CD14-positive monocyte (primary cell): ENCODE results near the gene SMARCAD1. TPM values are rescaled to one million over a fixed set of nuclear protein-coding genes. Genes with fewer than 3 reads are reported as not detected.

ENCODE experiments used
- DNase-seq, 3 donors: peaks; one replicate each; pipeline ENCODE4 v3.0.0-alpha.2; 2011 to 2022
- H2AFZ ChIP-seq: 2 replicates; pipeline ENCODE4 v1.6.0; 2012; ENCODE audit warnings: mild to moderate bottlenecking, low read depth, low read length, inconsistent platforms; ENCODE audit not compliant: insufficient read depth, poor library complexity, severe bottlenecking
- H3K27ac ChIP-seq, 2 donors: 1 replicate in 1 of 2; 2 replicates in 1 of 2; pipeline ENCODE4 v1.5.1; 2012 to 2013; ENCODE audit warnings: low read length in 2 of 2, control low read depth in 1 of 2, inconsistent platforms in 1 of 2, low read depth in 1 of 2, mild to moderate bottlenecking in 1 of 2
- H3K27me3 ChIP-seq, 2 donors: one replicate each; pipeline versions ENCODE4 v1.6.0 to v1.6.1; 2011 to 2013; ENCODE audit warnings: low read length in 2 of 2; ENCODE audit not compliant: control insufficient read depth in 2 of 2, insufficient read depth in 2 of 2
- H3K36me3 ChIP-seq, 2 donors: replicated peaks in 1 of 2; 1 replicate in 1 of 2; 2 replicates in 1 of 2; pipeline versions ENCODE4 v1.5.1 to v1.6.1; 2012 to 2013; ENCODE audit warnings: low read length in 2 of 2, control low read depth in 1 of 2, inconsistent platforms in 1 of 2, mild to moderate bottlenecking in 1 of 2; ENCODE audit not compliant: insufficient read depth in 2 of 2, control insufficient read depth in 1 of 2
- H3K4me1 ChIP-seq, 2 donors: 1 replicate in 1 of 2; 2 replicates in 1 of 2; pipeline versions ENCODE4 v1.5.1 to v1.6.1; 2012 to 2013; ENCODE audit warnings: low read length in 2 of 2, control low read depth in 1 of 2, inconsistent platforms in 1 of 2, mild to moderate bottlenecking in 1 of 2, moderate library complexity in 1 of 2; ENCODE audit not compliant: insufficient read depth in 2 of 2, control insufficient read depth in 1 of 2
- H3K4me2 ChIP-seq: replicated peaks from 2 replicates; pipeline ENCODE3; 2012; ENCODE audit warnings: low read length, moderate library complexity, mild to moderate bottlenecking; ENCODE audit not compliant: poor library complexity, severe bottlenecking; ENCODE audit errors: extremely low read depth
- H3K4me3 ChIP-seq, 3 experiments: fragments of 200-600 bp in 1 of 3; sonication (generic) in 1 of 3; replicated peaks in 1 of 3; 1 replicate in 2 of 3; 2 replicates in 1 of 3; pipeline ENCODE4 v1.5.1; 2011 to 2013; ENCODE audit warnings: low read length in 3 of 3, mild to moderate bottlenecking in 3 of 3, control low read depth in 2 of 3, low read depth in 2 of 3, inconsistent platforms in 1 of 3, moderate library complexity in 1 of 3
- H3K79me2 ChIP-seq: 2 replicates; pipeline ENCODE4 v1.6.0; 2012; ENCODE audit warnings: mild to moderate bottlenecking, control low read depth, inconsistent platforms, low read length, moderate library complexity; ENCODE audit not compliant: insufficient read depth
- H3K9ac ChIP-seq: 2 replicates; pipeline ENCODE4 v1.6.0; 2017; ENCODE audit warnings: low read length, mild to moderate bottlenecking; ENCODE audit not compliant: insufficient read depth, poor library complexity, severe bottlenecking
- H3K9me3 ChIP-seq, 2 donors: replicated peaks in 1 of 2; 1 replicate in 1 of 2; 2 replicates in 1 of 2; pipeline versions ENCODE4 v1.5.1 to v1.6.1; 2012 to 2013; ENCODE audit warnings: low read length in 2 of 2, control low read depth in 1 of 2; ENCODE audit not compliant: control insufficient read depth in 1 of 2, insufficient read depth in 1 of 2
- H4K20me1 ChIP-seq: 2 replicates; pipeline ENCODE4 v1.6.0; 2012; ENCODE audit warnings: mild to moderate bottlenecking, low read length, control low read depth, moderate library complexity; ENCODE audit not compliant: insufficient read depth
- H3K27ac Mint-ChIP-seq, 7 donors: one replicate each; pipeline ENCODE4 v1.8.0; 2020; ENCODE audit warnings: mild to moderate bottlenecking in 7 of 7, mixed read lengths in 7 of 7, moderate library complexity in 6 of 7, inconsistent platforms in 2 of 7
- H3K27me3 Mint-ChIP-seq, 3 donors: one replicate each; pipeline ENCODE4 v1.8.0; 2021 to 2022; ENCODE audit warnings: low read depth in 3 of 3, mild to moderate bottlenecking in 3 of 3, mixed read lengths in 3 of 3, moderate library complexity in 3 of 3, inconsistent platforms in 1 of 3
- H3K36me3 Mint-ChIP-seq, 2 donors: one replicate each; pipeline ENCODE4 v1.8.0; 2020; ENCODE audit warnings: mixed read lengths in 2 of 2, inconsistent platforms in 1 of 2, mild to moderate bottlenecking in 1 of 2
- H3K4me1 Mint-ChIP-seq: one replicate; pipeline ENCODE4 v1.8.0; 2020; ENCODE audit warnings: mild to moderate bottlenecking, mixed read lengths
- H3K4me3 Mint-ChIP-seq, 2 donors: one replicate each; pipeline ENCODE4 v1.8.0; 2020; ENCODE audit warnings: mild to moderate bottlenecking in 2 of 2, mixed read lengths in 2 of 2, moderate library complexity in 1 of 2
- H3K9me3 Mint-ChIP-seq, 7 donors: one replicate each; pipeline ENCODE4 v1.8.0; 2020 to 2022; ENCODE audit warnings: mixed read lengths in 7 of 7, mild to moderate bottlenecking in 6 of 7, moderate library complexity in 6 of 7, inconsistent platforms in 2 of 7
- CTCF ChIP-seq: fragments of 200-600 bp; IDR thresholded peaks from one replicate; pipeline ENCODE4 v1.8.0; 2022; ENCODE audit warnings: antibody characterized with exemption, mild to moderate bottlenecking
- WGBS: methylation state at CpG from one replicate; pipeline ENCODE4 v1.1.5; 2013; ENCODE audit warnings: missing lambda C conversion rate; ENCODE audit not compliant: insufficient coverage; 5-methylcytosine and 5-hydroxymethylcytosine counted together
- intact Hi-C, 2 donors: fragments of 100-400 bp; cut with micrococcal nuclease; formaldehyde crosslinking; loops; one replicate each; pipeline versions ENCODE4 v1.15.0 to v1.15.1; 2023
- polyA plus RNA-seq, 3 donors: library from polyadenylated mRNA; depleted of rRNA in 1 of 3; unstranded in 2 of 3; stranded (reverse) in 1 of 3; fragments of 300-500 nt in 2 of 3; fragments of >200 nt in 1 of 3; fragmentation: Illumina TruSeq in 2 of 3; gene quantifications; 1 replicate in 2 of 3; 2 replicates in 1 of 3; pipeline ENCODE4 v1.2.3, GENCODE V29; 2012 to 2021

SMARCAD1 gene
- polyA plus RNA-seq, 3 donors = 4.9 to 7.0 (median 6.6) TPM

GRCh38 chr4:94181815-94182214 is 25.9 kb upstream of the SMARCAD1 start:
- H3K4me1 Mint-ChIP-seq = no peaks in the 10 kb centered on the region
- Histone ChIP-seq H3K9me3 (no peaks in the 10 kb centered on the region), H3K4me1 (no peaks in the 10 kb centered on the region), H3K27ac (no peak overlapping the region), H3K4me2 (no peak overlapping the region), H4K20me1 (no peaks in the 10 kb centered on the region), H3K79me2 (no peaks in the 10 kb centered on the region), H3K36me3 (no peaks in the 10 kb centered on the region), H2AFZ (no peak overlapping the region), H3K9ac (no peak overlapping the region), H3K27me3 (no peaks in the 10 kb centered on the region), H3K4me3 (no peak overlapping the region)
- H3K36me3 Mint-ChIP-seq = no peaks in the 10 kb centered on the region
- H3K27me3 Mint-ChIP-seq = peaks cover 0 to 4% (median 3%) of the 10 kb centered on the region in 3 donors
- TF ChIP-seq CTCF = no peak
- intact Hi-C loops = no loop called here
- WGBS = no CpG with 5 or more reads among the region's 1 CpG
- H3K9me3 Mint-ChIP-seq = peaks cover 0 to 2% (median 0%) of the 10 kb centered on the region in 7 donors
- no peak overlapping the region for H3K27ac Mint-ChIP-seq
- H3K4me3 Mint-ChIP-seq = no peak overlapping the region
- no peak for DNase-seq

- Mint-ChIP-seq H3K4me3 (no peak overlapping the region), H3K4me1 (peaks cover 4% of the 10 kb centered on the region), H3K36me3 (no peaks in the 10 kb centered on the region), H3K9me3 (peaks cover 0 to 8% (median 0%) of the 10 kb centered on the region in 7 donors), H3K27ac (no peak overlapping the region), H3K27me3 (peaks cover 4 to 6% (median 6%) of the 10 kb centered on the region in 3 donors)
- no peak for TF ChIP-seq CTCF
- no peaks in the 10 kb centered on the region for H3K79me2 ChIP-seq
- H4K20me1 ChIP-seq = no peaks in the 10 kb centered on the region
- no peak overlapping the region for H3K9ac ChIP-seq
- WGBS = no CpG with 5 or more reads among the region's 3 CpGs
- H3K36me3 ChIP-seq = no peaks in the 10 kb centered on the region
- intact Hi-C loops = no loop called here
- H3K4me1 ChIP-seq = peaks cover 0 to 4% of the 10 kb centered on the region in 2 donors
- no peaks in the 10 kb centered on the region for H3K9me3 ChIP-seq
- no peaks in the 10 kb centered on the region for H3K27me3 ChIP-seq
- no peak overlapping the region for H3K27ac ChIP-seq
- no peak for DNase-seq
- H2AFZ ChIP-seq = no peak overlapping the region
- H3K4me3 ChIP-seq = no peak overlapping the region
- H3K4me2 ChIP-seq = no peak overlapping the region
Observed at GRCh38 chr4:94202769-94203168, 4.9 kb upstream of the SMARCAD1 start.
